PC-3 (cell line): ENCODE data around the gene TPO.

ENCODE experiments used
- CTCF ChIP-seq: fragments of 300-600 bp; sonication (generic); conservative IDR thresholded peaks from 2 replicates; pipeline ENCODE4 v1.5.1; 2017; ENCODE audit warnings: antibody characterized with exemption, low read depth, mild to moderate bottlenecking, low read length
- EZH2 ChIP-seq: fragments of 300-600 bp; sonication (generic); IDR thresholded peaks from one replicate; pipeline ENCODE4 v1.6.1; 2017; ENCODE audit warnings: antibody characterized with exemption, mild to moderate bottlenecking, low read length; ENCODE audit not compliant: unreplicated experiment
- EZH2phosphoT487 ChIP-seq: fragments of 300-600 bp; sonication (generic); IDR thresholded peaks from 2 replicates; pipeline ENCODE4 v1.6.1; 2018; ENCODE audit warnings: mild to moderate bottlenecking, antibody characterized with exemption, low read length, borderline replicate concordance

GRCh38 chr2:1458432-1458831 is 45.2 kb downstream of the TPO start:
- TF ChIP-seq CTCF (no peak), EZH2 (no peak), EZH2phosphoT487 (no peak)
